HepG2 (cell line): Measurements from ENCODE around the gene TNXB. TPM values are rescaled to one million over a fixed set of nuclear protein-coding genes. Genes with fewer than 3 reads are reported as not detected.
A peak's percentile ranks its signal among the peaks of the same experiment; 100 is the strongest.

Source experiments
- ATAC-seq: fragments of 200-7000 bp; cut with Tn5 transposase; 3 replicates; pipeline ENCODE4 v1.9.1; 2020; ENCODE audit warnings: mild to moderate bottlenecking, moderate library complexity
- BruUV-seq: library from RNA; stranded (reverse); fragments of 400-500 nt; replicated peaks from 2 replicates; lab custom pipeline; 2021; lab: Mats Ljungman, UMichigan
- CTCF ChIA-PET: fragments of 300-600 bp; formaldehyde crosslinking; extraction: SDS; loops from one replicate; lab custom pipeline; 2021; ENCODE audit warnings: low total read pairs, inconsistent platforms, low intra/inter-chr PET ratio; lab: Yijun Ruan, JAX
- POLR2A ChIA-PET: fragments of 350-600 bp; sonication (Branson Sonifier 250); formaldehyde crosslinking; loops from one replicate; lab custom pipeline; 2020; ENCODE audit warnings: antibody characterized with exemption, inconsistent platforms; lab: Yijun Ruan, JAX
- DNase-seq: peaks from one replicate; pipeline ENCODE4 v3.0.0-alpha.2; 2015; ENCODE audit warnings: low spot score
- FAIRE-seq: peaks from 3 replicates; lab custom pipeline; 2011; peaks lifted over from hg19 to GRCh38; lab: Jason Lieb, UNC
- H2AFZ ChIP-seq: one replicate; pipeline ENCODE4 v1.6.1; 2011; ENCODE audit warnings: low read length, inconsistent platforms
- H3K27ac ChIP-seq: fragments of 300-600 bp; 3 replicates; pipeline ENCODE4 v1.8.0; 2011; ENCODE audit warnings: mixed run types, mild to moderate bottlenecking, mixed read lengths, low read length, inconsistent platforms; ENCODE audit not compliant: insufficient read depth; ENCODE audit errors: extremely low read length
- H3K27me3 ChIP-seq, 2 experiments: fragments of 200-600 bp in 1 of 2; 2 replicates in 1 of 2; 3 replicates in 1 of 2; pipeline versions ENCODE4 v1.6.0 to v1.8.0; 2011; ENCODE audit warnings: low read length in 2 of 2, mild to moderate bottlenecking in 2 of 2, moderate library complexity in 2 of 2, inconsistent platforms in 1 of 2; ENCODE audit not compliant: insufficient read depth in 2 of 2, control insufficient read depth in 1 of 2
- H3K36me3 ChIP-seq, 2 experiments: fragments of 200-600 bp in 1 of 2; replicated peaks in 1 of 2; 2 replicates in 1 of 2; 3 replicates in 1 of 2; pipeline versions ENCODE4 v1.5.1 to v1.8.0; 2011; ENCODE audit warnings: low read length in 2 of 2, inconsistent platforms in 1 of 2; ENCODE audit not compliant: insufficient read depth in 2 of 2, control insufficient read depth in 1 of 2
- H3K4me1 ChIP-seq: 2 replicates; pipeline ENCODE4 v1.5.1; 2012; ENCODE audit warnings: low read length, inconsistent platforms; ENCODE audit not compliant: insufficient read depth
- H3K4me2 ChIP-seq: 2 replicates; pipeline ENCODE4 v1.6.0; 2011; ENCODE audit warnings: low read depth, low read length, inconsistent platforms
- H3K4me3 ChIP-seq, 3 experiments: fragments of 200-600 bp in 1 of 3; sonication (generic), shearing (Covaris generic) in 1 of 3; replicated peaks in 1 of 3; 2 replicates each; pipeline ENCODE4 v1.5.1; 2011 to 2016; ENCODE audit warnings: low read length in 3 of 3, inconsistent platforms in 2 of 3, low read depth in 2 of 3, mild to moderate bottlenecking in 2 of 3, control low read depth in 1 of 3, mixed read lengths in 1 of 3; ENCODE audit not compliant: insufficient read depth in 1 of 3
- H3K79me2 ChIP-seq: one replicate; pipeline ENCODE4 v1.6.1; 2011; ENCODE audit warnings: low read length, inconsistent platforms; ENCODE audit not compliant: insufficient read depth
- H3K9ac ChIP-seq: 2 replicates; pipeline ENCODE4 v1.6.0; 2011; ENCODE audit warnings: mild to moderate bottlenecking, low read depth, low read length, inconsistent platforms; ENCODE audit not compliant: insufficient read depth
- H3K9me3 ChIP-seq: 2 replicates; pipeline ENCODE4 v1.5.1; 2012; ENCODE audit warnings: mild to moderate bottlenecking, low read length
- H4K20me1 ChIP-seq: 2 replicates; pipeline ENCODE4 v1.6.0; 2011; ENCODE audit warnings: inconsistent platforms, mild to moderate bottlenecking, low read length, moderate library complexity; ENCODE audit not compliant: insufficient read depth
- ATF1 ChIP-seq: IDR thresholded peaks from 2 replicates; pipeline ENCODE4 v1.6.1; 2016; ENCODE audit warnings: mild to moderate bottlenecking, control low read depth
- ESRRA ChIP-seq: sonication (generic); formaldehyde crosslinking; IDR thresholded peaks from 2 replicates; pipeline ENCODE4 v1.5.1; 2020; ENCODE audit warnings: mild to moderate bottlenecking, low read depth, missing genetic modification reagents
- ONECUT2 ChIP-seq: sonication (generic); formaldehyde crosslinking; IDR thresholded peaks from 2 replicates; pipeline ENCODE4 v1.4.0; 2020; ENCODE audit warnings: missing genetic modification reagents
- POLR2G ChIP-seq: fragments of 200-400 bp; formaldehyde crosslinking; IDR thresholded peaks from 2 replicates; pipeline ENCODE4 v1.6.1; 2018; ENCODE audit warnings: mild to moderate bottlenecking, low read depth, low read length, moderate library complexity
- STAG1 ChIP-seq: sonication (generic); formaldehyde crosslinking; IDR thresholded peaks from 2 replicates; pipeline ENCODE4 v1.4.0; 2020; ENCODE audit warnings: missing genetic modification reagents
- ZBTB20 ChIP-seq: sonication (generic); formaldehyde crosslinking; IDR thresholded peaks from 2 replicates; pipeline ENCODE4 v1.8.1; 2023; ENCODE audit warnings: missing genetic modification reagents, low read depth, mild to moderate bottlenecking, borderline replicate concordance
- ZFP36L1 ChIP-seq: sonication (generic); formaldehyde crosslinking; IDR thresholded peaks from 2 replicates; pipeline ENCODE4 v1.8.0; 2022; ENCODE audit warnings: mild to moderate bottlenecking, missing genetic modification reagents, moderate library complexity
- WGBS: methylation state at CpG from one replicate; pipeline ENCODE4 v1.1.6; 2017; ENCODE audit warnings: low lambda C conversion rate; 5-methylcytosine and 5-hydroxymethylcytosine counted together
- in situ Hi-C: cut with HindIII; loops from 2 replicates; pipeline ENCODE4 v1.10.0; 2017; ENCODE audit warnings: low pct_unique_long_range_greater_than_20kb; ENCODE audit not compliant: extremely low pct_ligation_motif_present
- intact Hi-C: fragments of 100-400 bp; cut with micrococcal nuclease; formaldehyde crosslinking; loops from one replicate; pipeline ENCODE4 v1.10.0; 2022; ENCODE audit not compliant: unreplicated experiment
- polyA plus RNA-seq, 8 experiments: library from polyadenylated mRNA; depleted of rRNA in 3 of 8; stranded (reverse) in 7 of 8; unstranded in 1 of 8; fragments of >200 nt; fragmentation: Illumina TruSeq in 4 of 8; extraction: Trizol in 4 of 8; gene quantifications; 2 replicates each; pipeline versions ENCODE4 v1.2.1 to v1.2.3, GENCODE V29; 2011 to 2016; ENCODE audit warnings: low read depth in 4 of 8, missing spikeins in 1 of 8, mixed read lengths in 1 of 8; ENCODE audit not compliant: insufficient read depth in 1 of 8
- total RNA-seq, 5 experiments: library from RNA; depleted of rRNA; stranded (reverse); fragments of >200 nt; fragmentation: Illumina TruSeq; extraction: Trizol; gene quantifications; 2 replicates each; pipeline ENCODE4 v1.2.3, GENCODE V29; 2016; ENCODE audit warnings: low read depth in 1 of 5
- TF ChIP-seq, protein P1 (sequence below): sonication (generic); formaldehyde crosslinking; IDR thresholded peaks from 2 replicates; pipeline ENCODE4 v1.4.0; 2020; ENCODE audit warnings: missing genetic modification reagents
- TF ChIP-seq, protein P2 (sequence below): sonication (generic); formaldehyde crosslinking; IDR thresholded peaks from 2 replicates; pipeline ENCODE4 v1.5.0; 2020; ENCODE audit warnings: mild to moderate bottlenecking, missing genetic modification reagents, moderate library complexity

The TNXB gene
- total and polyA plus RNA-seq, 2 of the 13 experiments (the other 11 are each of a cell fraction or from before 2014, with no cell fraction given) = 1.6 to 2.7 TPM

DNA sequence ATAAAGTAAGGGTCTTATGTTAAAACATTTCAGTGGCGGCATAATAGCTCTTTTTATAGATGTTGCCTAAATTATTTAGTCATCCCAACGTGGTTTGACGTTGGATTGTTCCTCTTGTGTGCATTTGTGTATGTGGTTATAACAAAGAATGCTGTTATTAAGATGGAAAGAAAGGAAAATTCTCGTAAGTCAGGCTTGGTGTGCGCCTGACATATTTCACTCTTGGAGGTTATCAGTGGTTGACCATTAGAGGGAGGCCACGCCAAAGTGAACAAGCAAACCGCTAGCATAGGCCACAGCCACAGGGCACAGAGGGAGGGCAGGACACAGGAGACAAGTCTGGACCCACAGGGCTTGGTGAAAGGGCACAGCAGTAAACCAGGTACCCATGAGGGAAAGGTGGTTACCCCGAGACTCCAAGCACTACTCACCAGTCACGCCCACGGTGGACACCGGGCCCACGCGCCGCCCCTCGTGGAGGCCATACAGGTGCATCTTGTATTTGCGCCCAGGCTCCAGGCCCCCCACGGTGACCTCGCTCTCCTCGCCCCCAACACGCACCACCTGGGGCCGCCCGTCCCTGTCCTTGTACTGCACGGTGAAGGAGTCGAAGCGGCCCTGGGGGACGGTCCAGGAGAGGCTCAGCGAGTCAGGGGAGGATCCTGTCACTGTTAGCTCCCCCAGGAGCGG is 48.0 kb downstream of the TNXB start:
- FAIRE-seq = peak; percentile 15
- WGBS = 44% methylated on average over 28 of the region's 28 CpGs
- intact Hi-C loops (no loop called here), in situ Hi-C loops (no loop called here)
- no peak overlapping the region for H3K27ac ChIP-seq
- POLR2A ChIA-PET = no interaction called here
- BruUV-seq = no TSS peak
- H3K4me2 ChIP-seq = no peak overlapping the region
- H3K9me3 ChIP-seq = no peaks in the 10 kb centered on the region
- ATAC-seq = peak; percentile 69
- no peak for TF ChIP-seq ZFP36L1 (CRISPR knock-in tag)
- no peak for TF ChIP-seq ZBTB20 (CRISPR knock-in tag)
- TF ChIP-seq ESRRA (CRISPR knock-in tag) = no peak
- TF ChIP-seq, protein P1, sequence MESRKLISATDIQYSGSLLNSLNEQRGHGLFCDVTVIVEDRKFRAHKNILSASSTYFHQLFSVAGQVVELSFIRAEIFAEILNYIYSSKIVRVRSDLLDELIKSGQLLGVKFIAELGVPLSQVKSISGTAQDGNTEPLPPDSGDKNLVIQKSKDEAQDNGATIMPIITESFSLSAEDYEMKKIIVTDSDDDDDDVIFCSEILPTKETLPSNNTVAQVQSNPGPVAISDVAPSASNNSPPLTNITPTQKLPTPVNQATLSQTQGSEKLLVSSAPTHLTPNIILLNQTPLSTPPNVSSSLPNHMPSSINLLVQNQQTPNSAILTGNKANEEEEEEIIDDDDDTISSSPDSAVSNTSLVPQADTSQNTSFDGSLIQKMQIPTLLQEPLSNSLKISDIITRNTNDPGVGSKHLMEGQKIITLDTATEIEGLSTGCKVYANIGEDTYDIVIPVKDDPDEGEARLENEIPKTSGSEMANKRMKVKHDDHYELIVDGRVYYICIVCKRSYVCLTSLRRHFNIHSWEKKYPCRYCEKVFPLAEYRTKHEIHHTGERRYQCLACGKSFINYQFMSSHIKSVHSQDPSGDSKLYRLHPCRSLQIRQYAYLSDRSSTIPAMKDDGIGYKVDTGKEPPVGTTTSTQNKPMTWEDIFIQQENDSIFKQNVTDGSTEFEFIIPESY (CRISPR knock-in tag) = peak; percentile 73
- no peak for TF ChIP-seq ATF1
- peak; percentile 54 for TF ChIP-seq STAG1
- TF ChIP-seq, protein P2, sequence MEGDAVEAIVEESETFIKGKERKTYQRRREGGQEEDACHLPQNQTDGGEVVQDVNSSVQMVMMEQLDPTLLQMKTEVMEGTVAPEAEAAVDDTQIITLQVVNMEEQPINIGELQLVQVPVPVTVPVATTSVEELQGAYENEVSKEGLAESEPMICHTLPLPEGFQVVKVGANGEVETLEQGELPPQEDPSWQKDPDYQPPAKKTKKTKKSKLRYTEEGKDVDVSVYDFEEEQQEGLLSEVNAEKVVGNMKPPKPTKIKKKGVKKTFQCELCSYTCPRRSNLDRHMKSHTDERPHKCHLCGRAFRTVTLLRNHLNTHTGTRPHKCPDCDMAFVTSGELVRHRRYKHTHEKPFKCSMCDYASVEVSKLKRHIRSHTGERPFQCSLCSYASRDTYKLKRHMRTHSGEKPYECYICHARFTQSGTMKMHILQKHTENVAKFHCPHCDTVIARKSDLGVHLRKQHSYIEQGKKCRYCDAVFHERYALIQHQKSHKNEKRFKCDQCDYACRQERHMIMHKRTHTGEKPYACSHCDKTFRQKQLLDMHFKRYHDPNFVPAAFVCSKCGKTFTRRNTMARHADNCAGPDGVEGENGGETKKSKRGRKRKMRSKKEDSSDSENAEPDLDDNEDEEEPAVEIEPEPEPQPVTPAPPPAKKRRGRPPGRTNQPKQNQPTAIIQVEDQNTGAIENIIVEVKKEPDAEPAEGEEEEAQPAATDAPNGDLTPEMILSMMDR = peak; percentile 56
- TF ChIP-seq ONECUT2 = no peak
- no peak for TF ChIP-seq POLR2G
- TF ChIP-seq, all 625 proteins: peak for 3
- H2AFZ ChIP-seq = no peak overlapping the region
- H3K4me1 ChIP-seq = no peaks in the 10 kb centered on the region
- H3K4me3 ChIP-seq = no peak overlapping the region
- H3K36me3 ChIP-seq = no peaks in the 10 kb centered on the region
- peaks cover 12 to 63% of the 10 kb centered on the region in 2 experiments for H3K27me3 ChIP-seq
- no peaks in the 10 kb centered on the region for H3K79me2 ChIP-seq
- no peaks in the 10 kb centered on the region for H4K20me1 ChIP-seq
- CTCF ChIA-PET = no interaction called here
- no peak overlapping the region for H3K9ac ChIP-seq
- no peak for DNase-seq
